ENCODE results near the gene CUL9. TPM values are rescaled to one million over a fixed set of nuclear protein-coding genes. Genes with fewer than 3 reads are reported as not detected.
A peak's percentile ranks its signal among the peaks of the same experiment; 100 is the strongest.

CUL9 gene
- total RNA-seq, 1 donor from 2014 or later: 11.1 TPM

DNA sequence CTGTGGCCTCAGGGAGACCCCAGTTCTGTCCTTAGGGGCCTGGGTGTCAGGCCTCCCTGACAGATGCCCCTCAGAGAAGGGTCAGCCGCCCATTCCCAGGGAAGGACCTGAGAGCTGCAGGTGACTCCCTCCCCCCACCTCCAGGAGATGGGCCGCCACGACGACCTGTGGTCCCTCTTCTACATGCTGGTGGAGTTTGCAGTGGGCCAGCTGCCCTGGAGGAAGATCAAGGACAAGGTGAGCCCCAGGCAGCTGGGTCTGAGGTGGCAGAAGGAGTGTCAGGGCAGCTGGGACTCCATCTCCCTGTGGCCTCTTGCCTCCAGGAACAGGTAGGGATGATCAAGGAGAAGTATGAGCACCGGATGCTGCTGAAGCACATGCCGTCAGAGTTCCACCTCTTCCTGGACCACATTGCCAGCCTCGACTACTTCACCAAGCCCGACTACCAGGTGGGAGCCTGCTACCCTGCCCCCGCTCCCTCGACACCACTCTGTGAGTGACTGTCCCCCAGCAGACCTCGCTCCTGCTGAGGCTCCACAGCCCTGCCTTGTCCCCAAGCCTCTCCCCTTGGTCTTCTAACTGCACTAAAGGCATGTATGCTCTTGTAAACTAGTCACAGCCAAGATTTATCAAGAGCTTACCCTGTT lies 73.5 kb downstream of the CUL9 start:
- no peaks in the 10 kb centered on the region for H3K9me3 ChIP-seq (ENCODE audit: insufficient read depth, low read depth, low read length)
- no peaks in the 10 kb centered on the region for H3K4me1 ChIP-seq (ENCODE audit: insufficient read depth, low read length)
- FAIRE-seq: no peak
- no peak overlapping the region for H2AFZ ChIP-seq (ENCODE audit: low read depth, low read length)
- peak overlapping the region; percentile 18 for H3K27ac Mint-ChIP-seq (ENCODE audit: unreplicated experiment)
- TF ChIP-seq, protein P1, sequence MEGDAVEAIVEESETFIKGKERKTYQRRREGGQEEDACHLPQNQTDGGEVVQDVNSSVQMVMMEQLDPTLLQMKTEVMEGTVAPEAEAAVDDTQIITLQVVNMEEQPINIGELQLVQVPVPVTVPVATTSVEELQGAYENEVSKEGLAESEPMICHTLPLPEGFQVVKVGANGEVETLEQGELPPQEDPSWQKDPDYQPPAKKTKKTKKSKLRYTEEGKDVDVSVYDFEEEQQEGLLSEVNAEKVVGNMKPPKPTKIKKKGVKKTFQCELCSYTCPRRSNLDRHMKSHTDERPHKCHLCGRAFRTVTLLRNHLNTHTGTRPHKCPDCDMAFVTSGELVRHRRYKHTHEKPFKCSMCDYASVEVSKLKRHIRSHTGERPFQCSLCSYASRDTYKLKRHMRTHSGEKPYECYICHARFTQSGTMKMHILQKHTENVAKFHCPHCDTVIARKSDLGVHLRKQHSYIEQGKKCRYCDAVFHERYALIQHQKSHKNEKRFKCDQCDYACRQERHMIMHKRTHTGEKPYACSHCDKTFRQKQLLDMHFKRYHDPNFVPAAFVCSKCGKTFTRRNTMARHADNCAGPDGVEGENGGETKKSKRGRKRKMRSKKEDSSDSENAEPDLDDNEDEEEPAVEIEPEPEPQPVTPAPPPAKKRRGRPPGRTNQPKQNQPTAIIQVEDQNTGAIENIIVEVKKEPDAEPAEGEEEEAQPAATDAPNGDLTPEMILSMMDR (IDR thresholded peaks at IDR 0.05; ENCODE audit: insufficient read depth, low read depth, low read length): no peak
- no peak for TF ChIP-seq EZH2 (IDR thresholded peaks at IDR 0.05; ENCODE audit: insufficient read depth, low read length)
- H3K36me3 Mint-ChIP-seq (ENCODE audit: low read depth, unreplicated experiment): no peaks in the 10 kb centered on the region
- no peaks in the 10 kb centered on the region for H4K20me1 ChIP-seq (ENCODE audit: insufficient read depth, low read length)
- no peak overlapping the region for H3K4me2 ChIP-seq (ENCODE audit: low read length)
- H3K27me3 ChIP-seq (ENCODE audit: insufficient read depth, low read length): peaks cover 18% of the 10 kb centered on the region
- no peak overlapping the region for H3K9ac ChIP-seq (ENCODE audit: low read length)
- peaks cover 59% of the 10 kb centered on the region for H3K27me3 Mint-ChIP-seq (ENCODE audit: low read depth, unreplicated experiment)
- no peak overlapping the region for H3K4me3 ChIP-seq (ENCODE audit: insufficient read depth, low read depth, low read length)
- no peak overlapping the region for H3K27ac ChIP-seq (ENCODE audit: low read depth, low read length)
- H3K79me2 ChIP-seq (ENCODE audit: insufficient read depth, low read length): no peaks in the 10 kb centered on the region
- H3K9me3 Mint-ChIP-seq (ENCODE audit: unreplicated experiment): peaks cover 2% of the 10 kb centered on the region
- H3K4me3 Mint-ChIP-seq (ENCODE audit: unreplicated experiment): no peak overlapping the region
- no peaks in the 10 kb centered on the region for H3K36me3 ChIP-seq (ENCODE audit: insufficient read depth, low read length)
- H3K4me1 Mint-ChIP-seq (ENCODE audit: low read depth, unreplicated experiment): no peaks in the 10 kb centered on the region
- no peak for DNase-seq (ENCODE audit: low read depth)

DNA sequence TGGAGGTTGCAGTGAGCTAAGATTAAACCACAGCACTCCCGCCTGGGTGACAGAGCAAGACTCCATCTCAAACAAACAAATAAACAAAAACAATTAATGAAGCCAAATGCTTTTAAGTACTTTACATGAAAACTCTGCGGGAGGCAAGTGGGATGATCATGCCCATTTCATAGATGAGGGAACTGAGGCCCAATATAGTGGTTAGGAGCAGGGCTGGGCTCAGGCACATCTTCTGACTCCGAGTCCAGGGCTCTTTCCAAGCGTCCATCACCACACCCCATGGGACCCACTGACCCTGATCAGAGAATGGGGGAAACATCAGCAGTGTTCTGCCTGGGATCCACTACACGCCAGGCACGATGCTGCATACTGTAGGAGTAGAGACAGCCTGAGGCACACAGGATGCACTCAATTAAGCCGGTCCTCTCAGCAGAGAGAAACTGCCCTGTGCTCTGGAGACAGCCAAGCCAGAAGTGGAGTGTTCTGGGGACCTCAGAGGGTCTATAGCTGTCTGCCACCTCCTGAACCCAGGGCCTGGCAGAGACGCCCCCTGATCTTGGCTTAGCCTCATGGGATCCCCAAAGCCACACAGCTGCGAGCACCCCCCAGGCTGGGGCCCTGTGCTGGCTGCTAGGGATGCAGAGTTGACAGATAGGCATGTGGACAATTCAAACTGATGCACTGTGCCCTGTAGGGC lies 74.8 kb downstream of the CUL9 start:
- DNase-seq (ENCODE audit: low read depth) (no peak), FAIRE-seq (no peak)
- no peaks in the 10 kb centered on the region for H3K4me1 ChIP-seq (ENCODE audit: insufficient read depth, low read length)
- no peak overlapping the region for H3K4me3 ChIP-seq (ENCODE audit: insufficient read depth, low read depth, low read length)
- no peaks in the 10 kb centered on the region for H3K36me3 ChIP-seq (ENCODE audit: insufficient read depth, low read length)
- H3K9me3 ChIP-seq (ENCODE audit: insufficient read depth, low read depth, low read length): no peaks in the 10 kb centered on the region
- peaks cover 2% of the 10 kb centered on the region for H3K9me3 Mint-ChIP-seq (ENCODE audit: unreplicated experiment)
- no peaks in the 10 kb centered on the region for H3K4me1 Mint-ChIP-seq (ENCODE audit: low read depth, unreplicated experiment)
- H3K27me3 Mint-ChIP-seq (ENCODE audit: low read depth, unreplicated experiment): peaks cover 48% of the 10 kb centered on the region
- peaks cover 5% of the 10 kb centered on the region for H3K27me3 ChIP-seq (ENCODE audit: insufficient read depth, low read length)
- no peaks in the 10 kb centered on the region for H4K20me1 ChIP-seq (ENCODE audit: insufficient read depth, low read length)
- no peaks in the 10 kb centered on the region for H3K79me2 ChIP-seq (ENCODE audit: insufficient read depth, low read length)
- no peaks in the 10 kb centered on the region for H3K36me3 Mint-ChIP-seq (ENCODE audit: low read depth, unreplicated experiment)
- TF ChIP-seq, protein P1 (IDR thresholded peaks at IDR 0.05; ENCODE audit: insufficient read depth, low read depth, low read length): no peak
- TF ChIP-seq EZH2 (IDR thresholded peaks at IDR 0.05; ENCODE audit: insufficient read depth, low read length): no peak
- H3K9ac ChIP-seq (ENCODE audit: low read length): no peak overlapping the region
- H3K27ac Mint-ChIP-seq (ENCODE audit: unreplicated experiment): no peak overlapping the region
- no peak overlapping the region for H3K4me2 ChIP-seq (ENCODE audit: low read length)
- no peak overlapping the region for H2AFZ ChIP-seq (ENCODE audit: low read depth, low read length)
- H3K27ac ChIP-seq (ENCODE audit: low read depth, low read length): no peak overlapping the region
- H3K4me3 Mint-ChIP-seq (ENCODE audit: unreplicated experiment): no peak overlapping the region

Measured in astrocyte (in vitro differentiated cells and primary cell).